Progenitor cell of endocrine pancreas (in vitro differentiated cells): ENCODE measurements around the gene SEMA3B. TPM values are rescaled to one million over a fixed set of nuclear protein-coding genes. Genes with fewer than 3 reads are reported as not detected.

Source experiments
- DNase-seq: peaks from one replicate; pipeline ENCODE4 v3.0.0; 2021; ENCODE audit warnings: low spot score; ENCODE audit not compliant: unreplicated experiment
- H3K27ac Mint-ChIP-seq: 2 replicates; pipeline ENCODE4 v1.8.0; 2021; ENCODE audit warnings: mild to moderate bottlenecking, moderate library complexity, mixed read lengths
- H3K27me3 Mint-ChIP-seq: 2 replicates; pipeline ENCODE4 v1.8.0; 2021; ENCODE audit warnings: mixed read lengths
- H3K36me3 Mint-ChIP-seq: 2 replicates; pipeline ENCODE4 v1.8.0; 2022; ENCODE audit warnings: mixed read lengths; ENCODE audit not compliant: insufficient read depth
- H3K4me1 Mint-ChIP-seq: 2 replicates; pipeline ENCODE4 v1.8.0; 2021; ENCODE audit warnings: low read depth, mixed read lengths
- H3K4me3 Mint-ChIP-seq: 2 replicates; pipeline ENCODE4 v1.8.0; 2021; ENCODE audit warnings: low read depth, mild to moderate bottlenecking, moderate library complexity, mixed read lengths
- H3K9me3 Mint-ChIP-seq: 2 replicates; pipeline ENCODE4 v1.8.0; 2021; ENCODE audit warnings: low read depth, mixed read lengths
- total RNA-seq: library from RNA; stranded (reverse); gene quantifications from 2 replicates; pipeline ENCODE4 v1.2.1, GENCODE V29; 2021
- TF ChIP-seq, protein P1 (sequence below): fragments of 200-600 bp; sonication (generic); IDR thresholded peaks from one replicate; pipeline ENCODE4 v1.5.0; 2021; ENCODE audit warnings: antibody characterized with exemption, mild to moderate bottlenecking; ENCODE audit not compliant: unreplicated experiment

SEMA3B gene
- total RNA-seq, 1 donor from 2014 or later, result 24.6 TPM

- peak within 1 kb of the TSS; percentile 97 for H3K27ac Mint-ChIP-seq
- H3K9me3 Mint-ChIP-seq, result no peaks in the 10 kb centered on the region
- H3K27me3 Mint-ChIP-seq, result no peaks in the 10 kb centered on the region
- H3K4me3 Mint-ChIP-seq, result peak within 1 kb of the TSS; percentile 79
- peaks cover 13% of the 10 kb centered on the region for H3K4me1 Mint-ChIP-seq
- H3K36me3 Mint-ChIP-seq, result no peaks in the 10 kb centered on the region
- DNase-seq, result peak; percentile 91
- TF ChIP-seq, protein P1, sequence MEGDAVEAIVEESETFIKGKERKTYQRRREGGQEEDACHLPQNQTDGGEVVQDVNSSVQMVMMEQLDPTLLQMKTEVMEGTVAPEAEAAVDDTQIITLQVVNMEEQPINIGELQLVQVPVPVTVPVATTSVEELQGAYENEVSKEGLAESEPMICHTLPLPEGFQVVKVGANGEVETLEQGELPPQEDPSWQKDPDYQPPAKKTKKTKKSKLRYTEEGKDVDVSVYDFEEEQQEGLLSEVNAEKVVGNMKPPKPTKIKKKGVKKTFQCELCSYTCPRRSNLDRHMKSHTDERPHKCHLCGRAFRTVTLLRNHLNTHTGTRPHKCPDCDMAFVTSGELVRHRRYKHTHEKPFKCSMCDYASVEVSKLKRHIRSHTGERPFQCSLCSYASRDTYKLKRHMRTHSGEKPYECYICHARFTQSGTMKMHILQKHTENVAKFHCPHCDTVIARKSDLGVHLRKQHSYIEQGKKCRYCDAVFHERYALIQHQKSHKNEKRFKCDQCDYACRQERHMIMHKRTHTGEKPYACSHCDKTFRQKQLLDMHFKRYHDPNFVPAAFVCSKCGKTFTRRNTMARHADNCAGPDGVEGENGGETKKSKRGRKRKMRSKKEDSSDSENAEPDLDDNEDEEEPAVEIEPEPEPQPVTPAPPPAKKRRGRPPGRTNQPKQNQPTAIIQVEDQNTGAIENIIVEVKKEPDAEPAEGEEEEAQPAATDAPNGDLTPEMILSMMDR, result no peak
These were observed 23.5 kb downstream of the SEMA3B start, which contains the start of gene IFRD2 for GRCh38 chr3:50292159-50293078. Gene IFRD2, minus strand, starts transcription at chr3:50292429. Its CDS starts 155 bp downstream, at chr3:50292274.

GRCh38 chr3:50293079-50293801 lies 24.3 kb downstream of the SEMA3B start:
- H3K9me3 Mint-ChIP-seq, result no peaks in the 10 kb centered on the region
- no peak for DNase-seq
- no peaks in the 10 kb centered on the region for H3K27me3 Mint-ChIP-seq
- peaks cover 13% of the 10 kb centered on the region for H3K4me1 Mint-ChIP-seq
- no peaks in the 10 kb centered on the region for H3K36me3 Mint-ChIP-seq
- H3K27ac Mint-ChIP-seq, result peak overlapping the region; percentile 97
- TF ChIP-seq, protein P1, result no peak
- no peak overlapping the region for H3K4me3 Mint-ChIP-seq

DNA sequence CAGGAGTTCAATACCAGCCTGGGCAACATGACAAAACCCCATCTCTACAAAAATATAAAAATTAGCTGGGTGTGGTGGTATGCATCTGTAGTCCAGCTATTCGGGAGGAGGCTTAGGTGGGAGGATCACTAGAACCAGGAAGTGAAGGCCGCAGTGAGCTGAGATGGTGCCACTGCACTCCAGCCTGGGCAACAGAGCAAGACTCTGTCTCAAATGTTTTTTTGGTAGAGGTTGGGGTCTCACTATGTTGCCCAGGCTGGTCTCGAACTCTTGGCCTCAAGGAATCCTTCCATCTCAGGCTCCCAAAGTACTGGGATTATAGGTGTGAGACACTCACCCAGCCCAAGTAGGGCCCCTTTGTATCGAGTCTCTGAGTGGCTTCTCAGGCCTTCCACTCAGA lies 25.1 kb downstream of the SEMA3B start:
- no peaks in the 10 kb centered on the region for H3K36me3 Mint-ChIP-seq
- no peak overlapping the region for H3K27ac Mint-ChIP-seq
- no peak overlapping the region for H3K4me3 Mint-ChIP-seq
- DNase-seq, result no peak
- H3K9me3 Mint-ChIP-seq, result no peaks in the 10 kb centered on the region
- H3K4me1 Mint-ChIP-seq, result peaks cover 14% of the 10 kb centered on the region
- H3K27me3 Mint-ChIP-seq, result no peaks in the 10 kb centered on the region
- TF ChIP-seq, protein P1, result no peak

DNA sequence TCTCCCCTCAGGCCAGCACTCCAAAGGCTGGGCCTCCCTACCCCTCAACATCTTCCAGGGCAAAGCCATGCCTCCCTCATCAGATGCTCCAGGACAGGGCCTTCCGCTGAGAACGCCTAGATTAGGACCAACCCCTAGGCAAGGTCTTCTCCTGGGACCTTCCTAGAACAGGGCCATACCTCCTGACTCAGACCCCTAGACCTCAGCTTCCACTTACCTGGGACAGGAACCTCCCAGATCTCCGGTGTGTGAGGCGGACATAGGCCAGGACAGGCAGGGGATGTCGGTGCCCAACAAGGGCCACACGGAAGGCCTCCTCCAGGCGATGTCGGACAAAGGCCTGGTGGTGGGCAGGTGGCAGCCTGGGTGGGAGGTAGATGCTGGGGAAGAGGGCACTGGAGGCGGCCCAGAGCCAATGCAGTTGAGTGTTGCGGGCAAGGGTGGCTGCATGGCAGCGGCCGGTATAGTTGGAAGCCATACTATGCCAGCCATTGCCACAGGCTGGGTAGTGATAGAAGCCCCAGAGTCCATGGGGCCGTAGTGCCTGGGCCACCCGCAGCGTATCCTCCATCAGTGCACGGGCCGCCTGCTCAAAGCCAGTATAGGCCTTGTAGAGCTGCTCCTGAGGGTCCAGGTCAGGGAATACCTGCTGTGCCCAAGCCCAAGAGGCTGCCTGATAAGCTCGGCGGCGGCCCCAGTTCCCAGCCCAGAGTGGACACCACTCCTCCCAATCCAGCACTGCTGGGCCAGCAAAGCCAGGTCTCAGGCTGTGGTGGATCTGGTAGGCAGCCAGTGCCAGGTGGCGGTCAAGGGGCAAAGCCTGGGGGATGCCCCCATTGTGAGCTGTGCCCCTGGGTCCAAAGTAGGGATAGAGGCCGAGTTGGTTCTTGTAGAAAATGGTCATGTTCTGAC lies 25.8 kb downstream of the SEMA3B start:
- no peak for DNase-seq
- H3K36me3 Mint-ChIP-seq, result no peaks in the 10 kb centered on the region
- no peaks in the 10 kb centered on the region for H3K27me3 Mint-ChIP-seq
- H3K4me1 Mint-ChIP-seq, result peaks cover 16% of the 10 kb centered on the region
- H3K9me3 Mint-ChIP-seq, result no peaks in the 10 kb centered on the region
- no peak overlapping the region for H3K4me3 Mint-ChIP-seq
- TF ChIP-seq, protein P1, result no peak
- peak overlapping the region; percentile 41 for H3K27ac Mint-ChIP-seq
